Neuronal stem cell (in vitro differentiated cells): ENCODE results near the gene TSPAN7.

Source experiments
- DNase-seq: peaks from one replicate; pipeline ENCODE4 v3.0.0-alpha.2; 2013; ENCODE audit warnings: low spot score
- H2AFZ ChIP-seq: one replicate; pipeline ENCODE4 v1.6.1; 2013; ENCODE audit warnings: mild to moderate bottlenecking, low read length, inconsistent platforms
- H2AK5ac ChIP-seq: 2 replicates; pipeline ENCODE4 v1.6.1; 2013; ENCODE audit warnings: low read depth, mild to moderate bottlenecking, inconsistent platforms, low read length, moderate library complexity, mixed read lengths
- H2BK120ac ChIP-seq: 2 replicates; pipeline ENCODE4 v1.6.1; 2013; ENCODE audit warnings: low read depth, mild to moderate bottlenecking, inconsistent platforms, low read length, moderate library complexity, mixed read lengths
- H2BK12ac ChIP-seq: one replicate; pipeline ENCODE4 v1.6.1; 2013; ENCODE audit warnings: low read length, inconsistent platforms
- H2BK15ac ChIP-seq: 2 replicates; pipeline ENCODE4 v1.6.1; 2013; ENCODE audit warnings: mild to moderate bottlenecking, low read length, inconsistent platforms, mixed read lengths
- H2BK5ac ChIP-seq: one replicate; pipeline ENCODE4 v1.6.1; 2013; ENCODE audit warnings: inconsistent platforms, mild to moderate bottlenecking, low read length, moderate library complexity
- H3K14ac ChIP-seq: one replicate; pipeline ENCODE4 v1.6.1; 2013; ENCODE audit warnings: low read length, inconsistent platforms
- H3K18ac ChIP-seq: 2 replicates; pipeline ENCODE4 v1.6.1; 2013; ENCODE audit warnings: low read length, inconsistent platforms
- H3K23ac ChIP-seq: 2 replicates; pipeline ENCODE4 v1.6.1; 2013; ENCODE audit warnings: low read depth, mild to moderate bottlenecking, mixed read lengths, low read length, inconsistent platforms; ENCODE audit not compliant: poor library complexity
- H3K27ac ChIP-seq: replicated peaks from 3 replicates; pipeline ENCODE4 v1.5.1; 2013; ENCODE audit warnings: low read length, inconsistent platforms
- H3K27me3 ChIP-seq, 3 experiments: 2 replicates each; pipeline ENCODE4 v1.6.1; 2013; ENCODE audit warnings: low read length in 3 of 3, mild to moderate bottlenecking in 2 of 3, inconsistent platforms in 1 of 3, low read depth in 1 of 3, mixed read lengths in 1 of 3, moderate library complexity in 1 of 3; ENCODE audit not compliant: control insufficient read depth in 3 of 3, insufficient read depth in 3 of 3
- H3K36me3 ChIP-seq, 2 donors: replicated peaks in 1 of 2; 2 replicates each; pipeline ENCODE4 v1.6.1; 2013; ENCODE audit warnings: low read length in 2 of 2; ENCODE audit not compliant: control insufficient read depth in 2 of 2, insufficient read depth in 2 of 2
- H3K4ac ChIP-seq: 2 replicates; pipeline ENCODE4 v1.6.1; 2013; ENCODE audit warnings: inconsistent platforms, mild to moderate bottlenecking, low read length, moderate library complexity
- H3K4me1 ChIP-seq, 2 donors: 1 replicate in 1 of 2; 2 replicates in 1 of 2; pipeline ENCODE4 v1.6.1; 2013; ENCODE audit warnings: low read length in 2 of 2, low read depth in 1 of 2; ENCODE audit not compliant: control insufficient read depth in 2 of 2, insufficient read depth in 1 of 2
- H3K4me2 ChIP-seq: one replicate; pipeline ENCODE4 v1.6.1; 2013; ENCODE audit warnings: mild to moderate bottlenecking, low read length, inconsistent platforms; ENCODE audit not compliant: insufficient read depth, poor library complexity, severe bottlenecking
- H3K4me3 ChIP-seq, 2 donors: 2 replicates each; pipeline ENCODE4 v1.5.1; 2013; ENCODE audit warnings: low read length in 2 of 2, mild to moderate bottlenecking in 2 of 2, inconsistent platforms in 1 of 2, moderate library complexity in 1 of 2
- H3K79me1 ChIP-seq: one replicate; pipeline ENCODE4 v1.6.1; 2013; ENCODE audit warnings: low read depth, mild to moderate bottlenecking, inconsistent platforms, low read length, moderate library complexity
- H3K9ac ChIP-seq: one replicate; pipeline ENCODE4 v1.6.1; 2013; ENCODE audit warnings: mild to moderate bottlenecking, low read depth, low read length, inconsistent platforms; ENCODE audit not compliant: poor library complexity
- H3K9me3 ChIP-seq, 2 donors: replicated peaks in 1 of 2; 2 replicates each; pipeline versions ENCODE3 to v1.6.1; 2013; ENCODE audit warnings: low read length in 2 of 2, mild to moderate bottlenecking in 2 of 2, inconsistent platforms in 1 of 2, low read depth in 1 of 2, mixed read lengths in 1 of 2, moderate library complexity in 1 of 2; ENCODE audit not compliant: control insufficient read depth in 2 of 2, insufficient read depth in 1 of 2
- H4K8ac ChIP-seq: one replicate; pipeline ENCODE4 v1.6.1; 2013; ENCODE audit warnings: low read depth, mild to moderate bottlenecking, inconsistent platforms, low read length, moderate library complexity
- H4K91ac ChIP-seq: one replicate; pipeline ENCODE4 v1.6.1; 2013; ENCODE audit warnings: low read length, low read depth, mild to moderate bottlenecking, inconsistent platforms; ENCODE audit not compliant: poor library complexity
- WGBS, 2 donors: extraction: QIAGEN DNeasy Blood & Tissue Kit; methylation state at CpG; one replicate each; pipeline ENCODE4 v1.1.7; 2013; ENCODE audit warnings: missing lambda C conversion rate in 2 of 2, mixed read lengths in 1 of 2; ENCODE audit not compliant: insufficient read length in 2 of 2, insufficient replicate concordance in 1 of 2; ENCODE audit errors: extremely low coverage in 2 of 2; 5-methylcytosine and 5-hydroxymethylcytosine counted together

Gene TSPAN7

GRCh38 chrX:38610849-38611248 lies 49.5 kb downstream of the TSPAN7 start:
- Histone ChIP-seq H4K91ac (no peak overlapping the region), H3K27me3 (no peaks in the 10 kb centered on the region)
- WGBS, 2 donors, result no CpG with 5 or more reads among the region's 6 CpGs

GRCh38 chrX:38612281-38612680 lies 50.9 kb downstream of the TSPAN7 start:
- Histone ChIP-seq H2BK120ac (no peak overlapping the region), H3K4ac (no peak overlapping the region), H3K4me1 (no peaks in the 10 kb centered on the region), H3K79me1 (no peaks in the 10 kb centered on the region), H2BK5ac (no peak overlapping the region), H3K23ac (no peak overlapping the region), H2BK15ac (no peak overlapping the region), H3K27ac (no peak overlapping the region), H4K8ac (no peak overlapping the region), H2BK12ac (no peak overlapping the region), H3K27me3 (no peaks in the 10 kb centered on the region), H3K36me3 (no peaks in the 10 kb centered on the region), H3K9me3 (no peaks in the 10 kb centered on the region), H3K9ac (no peak overlapping the region), H3K4me2 (no peak overlapping the region), H2AFZ (no peak overlapping the region), H3K18ac (no peak overlapping the region), H4K91ac (no peak overlapping the region), H3K4me3 (no peak overlapping the region), H3K14ac (no peak overlapping the region), H2AK5ac (no peak overlapping the region)
- no CpG with 5 or more reads among the region's 4 CpGs for whole genome bisulfite sequencing, 2 donors
- DNase-seq, result no peak

More at GRCh38 chrX:38610849-38611248, 49.5 kb downstream of the TSPAN7 start:
- H2BK120ac ChIP-seq, result no peak overlapping the region
- no peak overlapping the region for H2BK15ac ChIP-seq
- no peaks in the 10 kb centered on the region for H3K36me3 ChIP-seq
- no peaks in the 10 kb centered on the region for H3K79me1 ChIP-seq
- no peaks in the 10 kb centered on the region for H3K9me3 ChIP-seq
- no peak overlapping the region for H2BK5ac ChIP-seq
- H2BK12ac ChIP-seq, result no peak overlapping the region
- no peak overlapping the region for H3K4me2 ChIP-seq
- no peak overlapping the region for H2AK5ac ChIP-seq
- no peaks in the 10 kb centered on the region for H3K4me1 ChIP-seq
- no peak overlapping the region for H4K8ac ChIP-seq
- no peak overlapping the region for H3K14ac ChIP-seq
- H3K23ac ChIP-seq, result no peak overlapping the region
- no peak overlapping the region for H3K27ac ChIP-seq
- H2AFZ ChIP-seq, result no peak overlapping the region
- no peak overlapping the region for H3K18ac ChIP-seq
- H3K4ac ChIP-seq, result no peak overlapping the region
- DNase-seq, result no peak
- H3K4me3 ChIP-seq, result no peak overlapping the region
- no peak overlapping the region for H3K9ac ChIP-seq

GRCh38 chrX:38614485-38614884 lies 53.1 kb downstream of the TSPAN7 start:
- no peaks in the 10 kb centered on the region for H3K9me3 ChIP-seq
- H2BK15ac ChIP-seq, result no peak overlapping the region
- no peak overlapping the region for H2BK5ac ChIP-seq
- DNase-seq, result no peak
- no peak overlapping the region for H2BK12ac ChIP-seq
- no CpG with 5 or more reads among the region's 2 CpGs for WGBS, 2 donors
- no peak overlapping the region for H4K8ac ChIP-seq
- no peak overlapping the region for H2AFZ ChIP-seq
- no peak overlapping the region for H3K18ac ChIP-seq
- no peak overlapping the region for H3K4me2 ChIP-seq
- H3K4me3 ChIP-seq, result no peak overlapping the region
- H3K27ac ChIP-seq, result no peak overlapping the region
- no peak overlapping the region for H4K91ac ChIP-seq
- H3K14ac ChIP-seq, result no peak overlapping the region
- no peaks in the 10 kb centered on the region for H3K79me1 ChIP-seq
- H2AK5ac ChIP-seq, result no peak overlapping the region
- H2BK120ac ChIP-seq, result no peak overlapping the region
- no peaks in the 10 kb centered on the region for H3K4me1 ChIP-seq
- no peak overlapping the region for H3K23ac ChIP-seq
- no peak overlapping the region for H3K9ac ChIP-seq
- H3K4ac ChIP-seq, result no peak overlapping the region
- H3K36me3 ChIP-seq, result no peaks in the 10 kb centered on the region
- no peaks in the 10 kb centered on the region for H3K27me3 ChIP-seq

GRCh38 chrX:38616904-38617303 lies 55.6 kb downstream of the TSPAN7 start:
- Histone ChIP-seq H4K91ac (no peak overlapping the region), H3K18ac (no peak overlapping the region), H3K9ac (no peak overlapping the region), H2BK15ac (no peak overlapping the region), H2BK120ac (no peak overlapping the region), H3K27ac (no peak overlapping the region), H2AK5ac (no peak overlapping the region), H3K4me2 (no peak overlapping the region), H2BK5ac (no peak overlapping the region), H3K4ac (no peak overlapping the region), H3K36me3 (no peaks in the 10 kb centered on the region), H3K27me3 (no peaks in the 10 kb centered on the region), H3K4me3 (no peak overlapping the region), H3K14ac (no peak overlapping the region), H3K23ac (no peak overlapping the region), H3K79me1 (no peaks in the 10 kb centered on the region), H3K9me3 (no peaks in the 10 kb centered on the region), H3K4me1 (no peaks in the 10 kb centered on the region), H4K8ac (no peak overlapping the region), H2BK12ac (no peak overlapping the region), H2AFZ (no peak overlapping the region)
- WGBS, 2 donors, result no CpG with 5 or more reads among the region's 6 CpGs
- no peak for DNase-seq
